LNCAP (cell line): Measurements from ENCODE around the gene PERCC1.

Experiments used
- CTCF ChIP-seq: fragments of 450-650 bp; IDR thresholded peaks from 2 replicates; pipeline ENCODE4 v1.5.1; 2017; ENCODE audit warnings: mild to moderate bottlenecking

Gene PERCC1

GRCh38 chr16:1471569-1472194, 40.8 kb downstream of the PERCC1 start:
- TF ChIP-seq CTCF, result no peak

- TF ChIP-seq CTCF, result no peak
Measured at GRCh38 chr16:1472974-1473373, 42.1 kb downstream of the PERCC1 start.

- TF ChIP-seq CTCF, result no peak
Measured at GRCh38 chr16:1474082-1474795, 43.4 kb downstream of the PERCC1 start.

GRCh38 chr16:1474796-1475551, 44.1 kb downstream of the PERCC1 start, which contains the start of gene CLCN7:
Gene CLCN7 (minus strand): TSS chr16:1475028. CDS start chr16:1474974, 54 bp downstream.
- TF ChIP-seq CTCF, result no peak

- no peak for TF ChIP-seq CTCF
Measured at GRCh38 chr16:1475552-1476114, 44.8 kb downstream of the PERCC1 start.

- TF ChIP-seq CTCF, result no peak
Measured at GRCh38 chr16:1477033-1477432, 46.2 kb downstream of the PERCC1 start.

- TF ChIP-seq CTCF, result no peak
Measured at GRCh38 chr16:1481906-1482835, 51.3 kb downstream of the PERCC1 start.
